Measurements from ENCODE around the gene HAT1.
"Not testable (repeated sequence)": the region's sequence is repeated elsewhere in the genome, so short reads cannot be mapped to it uniquely, and the experiment has no call there.

The HAT1 gene

DNA sequence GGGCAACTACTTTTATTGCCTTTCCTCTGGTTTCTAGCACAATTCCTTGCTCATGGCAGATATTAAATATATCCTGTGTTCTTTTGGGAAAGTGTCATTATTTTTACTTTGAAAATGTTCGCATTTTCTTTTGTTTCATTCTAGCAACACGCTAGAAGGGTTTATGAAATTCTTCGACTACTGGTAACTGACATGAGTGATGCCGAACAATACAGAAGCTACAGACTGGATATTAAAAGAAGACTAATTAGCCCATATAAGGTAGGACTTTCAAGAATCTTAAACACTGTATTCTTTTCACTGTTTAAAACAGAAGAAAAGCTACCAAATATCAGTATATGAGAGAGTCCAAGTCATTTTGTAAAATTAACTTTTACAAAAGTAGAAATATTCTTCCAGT, 56.8 kb downstream of the HAT1 start:
- no peak for DNase-seq (ENCODE audit: low read depth)

- DNase-seq (ENCODE audit: low read depth), result not testable (repeated sequence)
These were observed 61.7 kb downstream of the HAT1 start for GRCh38 chr2:171983924-171984323.

DNA sequence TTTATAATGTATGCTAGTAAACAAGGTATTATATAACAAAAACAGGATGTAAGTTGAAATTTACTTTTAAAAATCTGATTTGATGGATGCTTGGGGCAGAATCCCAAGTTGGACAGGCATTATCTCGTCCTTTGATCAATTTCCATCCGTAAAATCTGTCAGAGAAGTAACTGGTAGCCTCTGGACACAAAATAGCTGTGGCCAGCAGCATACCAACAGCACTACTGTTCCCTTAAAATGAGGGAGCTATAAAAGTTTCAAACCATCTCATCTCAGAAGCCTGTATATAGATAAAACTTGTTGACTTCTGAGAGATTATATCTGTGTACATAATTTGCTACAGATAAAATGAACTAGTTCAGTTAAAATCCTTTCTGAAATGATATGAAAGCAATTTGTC, 62.8 kb downstream of the HAT1 start:
- no peak for DNase-seq (ENCODE audit: low read depth)

DNA sequence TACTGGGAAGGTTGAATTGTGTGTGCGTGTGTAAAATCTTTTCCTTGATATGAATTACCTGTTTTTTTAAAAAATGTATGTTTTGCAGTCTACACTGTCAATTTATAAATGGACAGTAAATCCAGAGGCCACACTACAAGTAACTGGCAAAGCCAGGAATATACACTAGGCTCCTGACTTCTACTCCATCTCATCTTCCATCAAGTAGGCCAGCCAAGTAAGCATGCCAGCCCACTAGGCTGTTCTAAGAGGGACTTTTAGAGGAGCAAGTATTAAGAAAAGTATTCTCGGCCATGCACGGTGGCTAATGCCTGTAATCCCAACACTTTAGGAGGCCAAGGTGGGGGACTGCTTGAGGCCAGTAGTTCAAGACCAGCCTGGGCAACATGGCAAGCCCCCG, 64.5 kb downstream of the HAT1 start:
- DNase-seq (ENCODE audit: low read depth), result no peak

GRCh38 chr2:171991027-171991426, 68.8 kb downstream of the HAT1 start:
- DNase-seq (ENCODE audit: low read depth), result no peak

- DNase-seq (ENCODE audit: low read depth), result no peak
These were observed 73.3 kb downstream of the HAT1 start for GRCh38 chr2:171995586-171995985.

DNA sequence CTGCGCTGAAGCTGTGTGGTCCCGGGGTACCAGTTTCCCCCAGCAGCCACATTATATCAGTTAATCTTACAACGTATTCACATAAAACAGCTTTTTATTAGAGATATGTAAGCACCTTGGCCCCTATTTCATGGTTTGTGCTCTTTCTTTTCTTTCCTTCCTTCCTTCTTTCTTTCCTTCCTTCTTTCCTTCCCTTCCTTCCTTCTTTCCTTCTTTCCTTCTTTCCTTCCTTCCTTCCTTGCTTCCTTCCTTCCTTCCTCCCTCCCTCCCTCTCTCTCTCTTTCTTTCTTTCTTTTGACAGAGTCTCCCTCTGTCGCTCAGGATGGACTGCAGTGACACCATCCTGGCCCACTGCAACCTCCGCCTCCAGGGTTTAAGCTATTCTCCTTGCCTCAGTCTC, 73.8 kb downstream of the HAT1 start:
- no peak for DNase-seq (ENCODE audit: low read depth)

GRCh38 chr2:171997031-171997430, 74.8 kb downstream of the HAT1 start:
- not testable (repeated sequence) for DNase-seq (ENCODE audit: low read depth)

DNA sequence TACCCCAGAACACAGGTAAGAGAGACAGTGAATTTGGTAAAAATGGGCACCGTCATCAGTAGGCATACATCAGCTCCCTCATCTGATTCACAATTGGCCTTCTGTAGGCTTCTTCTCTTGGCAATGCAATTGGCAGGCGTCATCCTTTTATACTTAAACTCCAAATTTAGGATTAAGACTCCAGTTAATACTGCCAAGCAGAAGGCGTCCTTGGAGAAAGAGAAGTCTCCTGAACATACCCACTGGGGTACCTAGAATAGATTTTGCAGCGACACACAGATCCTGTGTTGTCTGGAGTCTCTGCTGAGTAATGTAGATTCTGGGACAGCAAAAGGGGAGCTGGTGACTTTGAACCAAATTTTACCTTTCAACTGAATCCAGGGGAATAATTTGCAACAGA, 76.9 kb downstream of the HAT1 start:
- no peak for DNase-seq (ENCODE audit: low read depth)

GRCh38 chr2:171999604-172000469, 77.6 kb downstream of the HAT1 start, which contains the start of gene METAP1D:
METAP1D (plus strand) TSS chr2:171999953; CDS start chr2:171999970, 17 bp downstream.
- peak; percentile 85 for DNase-seq (ENCODE audit: low read depth)

GRCh38 chr2:172000696-172001361, 78.6 kb downstream of the HAT1 start:
- DNase-seq (ENCODE audit: low read depth), result no peak

- DNase-seq (ENCODE audit: low read depth), result no peak
These were observed 85.1 kb downstream of the HAT1 start for GRCh38 chr2:172007372-172007771.

- DNase-seq (ENCODE audit: low read depth), result no peak
These were observed 87.6 kb downstream of the HAT1 start for GRCh38 chr2:172009823-172010222.

- no peak for DNase-seq (ENCODE audit: low read depth)
These were observed 89.7 kb downstream of the HAT1 start for GRCh38 chr2:172011812-172012575.

GRCh38 chr2:172012677-172013391, 90.6 kb downstream of the HAT1 start:
- no peak for DNase-seq (ENCODE audit: low read depth)

DNA sequence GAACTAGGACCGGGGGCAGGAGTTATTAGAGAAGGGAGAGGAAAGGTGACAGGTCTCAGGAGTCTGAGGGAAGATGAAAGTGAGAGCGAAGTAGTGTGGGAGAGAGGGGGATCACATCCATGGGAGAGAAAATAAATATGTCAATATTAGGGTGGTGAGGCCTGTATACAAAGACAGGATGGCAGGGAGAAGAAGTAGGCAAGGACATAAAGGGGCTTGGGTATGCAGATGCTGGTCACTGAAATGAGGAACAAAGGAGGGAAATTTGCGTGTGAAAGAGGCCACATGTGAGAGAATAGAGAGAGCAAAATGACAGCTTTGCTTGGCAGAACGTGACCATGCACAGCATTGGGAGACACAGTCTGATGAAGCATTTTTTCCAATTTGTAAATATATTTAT, 91.1 kb downstream of the HAT1 start:
- DNase-seq (ENCODE audit: low read depth), result no peak

GRCh38 chr2:172021074-172021931, 99.0 kb downstream of the HAT1 start:
- no peak for DNase-seq (ENCODE audit: low read depth)

- DNase-seq (ENCODE audit: low read depth), result no peak
These were observed 99.7 kb downstream of the HAT1 start for GRCh38 chr2:172021955-172022354.

GRCh38 chr2:172031536-172031935, 109.3 kb downstream of the HAT1 start:
- DNase-seq (ENCODE audit: low read depth), result no peak
